Endothelial cell of umbilical vein (primary cell): ENCODE data around the gene UBAC1. TPM values are rescaled to one million over a fixed set of nuclear protein-coding genes. Genes with fewer than 3 reads are reported as not detected.

Experiments
- BruUV-seq: library from RNA; stranded (reverse); fragments of 400-500 nt; replicated peaks from 2 replicates; lab custom pipeline; 2021; lab: Mats Ljungman, UMichigan
- CTCF ChIA-PET: fragments of 300-600, 350-600 bp; sonication (Branson Sonifier 250); formaldehyde crosslinking; loops from one replicate; lab custom pipeline; 2021; ENCODE audit warnings: antibody characterized with exemption, inconsistent platforms; lab: Charles Lee
- POLR2A ChIA-PET: fragments of 300-600, 350-600 bp; sonication (Branson Sonifier 250); formaldehyde crosslinking; loops from one replicate; lab custom pipeline; 2021; ENCODE audit warnings: antibody characterized with exemption, inconsistent platforms; lab: Charles Lee
- DNase-seq: peaks from one replicate; pipeline ENCODE4 v3.0.0-alpha.2; 2011; ENCODE audit warnings: low read depth, low spot score
- FAIRE-seq: peaks from 2 replicates; lab custom pipeline; 2011; peaks lifted over from hg19 to GRCh38; lab: Jason Lieb, UNC
- H2AFZ ChIP-seq: 2 replicates; pipeline ENCODE4 v1.6.0; 2012; ENCODE audit warnings: low read depth, low read length, control low read depth, inconsistent platforms
- H3K27ac ChIP-seq: 2 replicates; pipeline ENCODE4 v1.5.1; 2011; ENCODE audit warnings: low read depth, mild to moderate bottlenecking, control low read depth, low read length, moderate library complexity; ENCODE audit not compliant: insufficient read depth
- H3K27me3 ChIP-seq, 2 experiments: 2 replicates each; pipeline versions ENCODE4 v1.6.0 to v1.6.1; 2011; ENCODE audit warnings: low read length in 2 of 2, mixed read lengths in 1 of 2; ENCODE audit not compliant: control insufficient read depth in 2 of 2, insufficient read depth in 2 of 2
- H3K36me3 ChIP-seq, 2 experiments: 2 replicates in 1 of 2; 3 replicates in 1 of 2; pipeline ENCODE4 v1.5.1; 2011; ENCODE audit warnings: low read length in 2 of 2, mild to moderate bottlenecking in 1 of 2, moderate library complexity in 1 of 2; ENCODE audit not compliant: control insufficient read depth in 2 of 2, insufficient read depth in 2 of 2; ENCODE audit errors: extremely low read depth in 1 of 2
- H3K4me1 ChIP-seq: 3 replicates; pipeline ENCODE4 v1.5.1; 2011; ENCODE audit warnings: mild to moderate bottlenecking, low read length; ENCODE audit not compliant: control insufficient read depth, insufficient read depth; ENCODE audit errors: extremely low read depth
- H3K4me2 ChIP-seq: 2 replicates; pipeline ENCODE4 v1.6.1; 2011; ENCODE audit warnings: low read length, control low read depth, mixed read lengths; ENCODE audit not compliant: insufficient read depth
- H3K4me3 ChIP-seq, 3 experiments: fragments of 200-600 bp in 1 of 3; sonication (generic), shearing (Covaris generic) in 1 of 3; replicated peaks in 1 of 3; 2 replicates each; pipeline ENCODE4 v1.5.1; 2011 to 2016; ENCODE audit warnings: control low read depth in 3 of 3, low read length in 3 of 3, mild to moderate bottlenecking in 2 of 3, inconsistent platforms in 1 of 3, low read depth in 1 of 3, moderate library complexity in 1 of 3; ENCODE audit not compliant: insufficient read depth in 1 of 3
- H3K79me2 ChIP-seq: 2 replicates; pipeline ENCODE4 v1.6.0; 2012; ENCODE audit warnings: low read length, inconsistent platforms; ENCODE audit not compliant: control insufficient read depth, insufficient read depth
- H3K9ac ChIP-seq: replicated peaks from 2 replicates; pipeline ENCODE3; 2011; ENCODE audit warnings: low read length, control low read depth; ENCODE audit not compliant: insufficient read depth; ENCODE audit errors: extremely low read depth
- H3K9me1 ChIP-seq: replicated peaks from 3 replicates; pipeline ENCODE4 v1.6.0; 2011; ENCODE audit warnings: mild to moderate bottlenecking, low read length; ENCODE audit not compliant: control insufficient read depth, insufficient read depth; ENCODE audit errors: extremely low read depth
- H3K9me3 ChIP-seq: replicated peaks from 2 replicates; pipeline ENCODE4 v1.5.1; 2012; ENCODE audit warnings: low read length, inconsistent platforms; ENCODE audit not compliant: control insufficient read depth, insufficient read depth
- H4K20me1 ChIP-seq: replicated peaks from 2 replicates; pipeline ENCODE3; 2011; ENCODE audit warnings: mild to moderate bottlenecking, low read length; ENCODE audit not compliant: control insufficient read depth, insufficient read depth; ENCODE audit errors: extremely low read depth
- EZH2 ChIP-seq: IDR thresholded peaks from 2 replicates; pipeline ENCODE4 v1.6.1; 2012; ENCODE audit warnings: borderline replicate concordance, low read depth, mild to moderate bottlenecking, moderate library complexity, low read length, inconsistent platforms; ENCODE audit not compliant: severe bottlenecking
- FOS ChIP-seq: IDR thresholded peaks from 2 replicates; pipeline ENCODE4 v1.6.1; 2011; ENCODE audit warnings: mild to moderate bottlenecking, low read length, moderate library complexity, borderline replicate concordance; ENCODE audit not compliant: insufficient read depth
- GATA2 ChIP-seq: IDR thresholded peaks from 2 replicates; pipeline ENCODE4 v1.7.0; 2011; ENCODE audit warnings: low read depth, mild to moderate bottlenecking, moderate library complexity, mixed read lengths, low read length; ENCODE audit not compliant: insufficient read length, insufficient read depth
- JUN ChIP-seq: IDR thresholded peaks from 2 replicates; pipeline ENCODE4 v1.6.1; 2011; ENCODE audit warnings: borderline replicate concordance, low read depth; ENCODE audit not compliant: insufficient read length, insufficient read depth
- MYC ChIP-seq: IDR thresholded peaks from one replicate; pipeline ENCODE4 v1.6.1; 2011; ENCODE audit warnings: mild to moderate bottlenecking, low read depth, low read length
- POLR2A ChIP-seq: IDR thresholded peaks from 2 replicates; pipeline ENCODE4 v1.6.1; 2012; ENCODE audit warnings: low read depth, mild to moderate bottlenecking, control low read depth, low read length
- POLR2AphosphoS5 ChIP-seq: IDR thresholded peaks from 2 replicates; pipeline ENCODE4 v1.6.1; 2012; ENCODE audit warnings: low read depth, mild to moderate bottlenecking, control low read depth, low read length, moderate library complexity; ENCODE audit not compliant: insufficient read depth
- dilution Hi-C: fragments of 300-500 bp; cut with MboI; formaldehyde crosslinking; loops from one replicate; pipeline ENCODE4 v1.15.0; 2019; ENCODE audit warnings: low sequenced_read_pairs; ENCODE audit not compliant: extremely low pct_ligation_motif_present
- intact Hi-C: fragments of 100-400 bp; cut with micrococcal nuclease; formaldehyde crosslinking; loops from one replicate; pipeline ENCODE4 v1.10.0; 2022
- polyA plus RNA-seq, 4 experiments: library from polyadenylated mRNA; depleted of rRNA in 3 of 4; stranded (reverse) in 3 of 4; unstranded in 1 of 4; fragments of >200 nt; gene quantifications; 2 replicates each; pipeline versions ENCODE4 v1.2.1 to v1.2.3, GENCODE V29; 2011 to 2012; ENCODE audit warnings: missing spikeins in 1 of 4
- total RNA-seq: library from RNA; stranded (reverse); gene quantifications from 2 replicates; pipeline ENCODE4 v1.2.3, GENCODE V29; 2021
- TF ChIP-seq, protein P1 (sequence below): IDR thresholded peaks from 2 replicates; pipeline ENCODE4 v1.6.1; 2011; ENCODE audit not compliant: insufficient read depth, insufficient read length
- TF ChIP-seq, protein P2 (sequence below), 2 donors: IDR thresholded peaks; 1 replicate in 1 of 2; 2 replicates in 1 of 2; pipeline ENCODE4 v1.5.1; 2011; ENCODE audit warnings: low read length in 2 of 2, mild to moderate bottlenecking in 2 of 2, moderate library complexity in 2 of 2, control low read depth in 1 of 2, inconsistent platforms in 1 of 2, low read depth in 1 of 2; ENCODE audit not compliant: insufficient read depth in 1 of 2; ENCODE audit errors: extremely low read depth in 1 of 2

Gene UBAC1
- total and polyA plus RNA-seq, 2 donors (not counting 3 experiments of a cell fraction or from before 2014, with no cell fraction given), result 39.5 to 56.7 TPM

DNA sequence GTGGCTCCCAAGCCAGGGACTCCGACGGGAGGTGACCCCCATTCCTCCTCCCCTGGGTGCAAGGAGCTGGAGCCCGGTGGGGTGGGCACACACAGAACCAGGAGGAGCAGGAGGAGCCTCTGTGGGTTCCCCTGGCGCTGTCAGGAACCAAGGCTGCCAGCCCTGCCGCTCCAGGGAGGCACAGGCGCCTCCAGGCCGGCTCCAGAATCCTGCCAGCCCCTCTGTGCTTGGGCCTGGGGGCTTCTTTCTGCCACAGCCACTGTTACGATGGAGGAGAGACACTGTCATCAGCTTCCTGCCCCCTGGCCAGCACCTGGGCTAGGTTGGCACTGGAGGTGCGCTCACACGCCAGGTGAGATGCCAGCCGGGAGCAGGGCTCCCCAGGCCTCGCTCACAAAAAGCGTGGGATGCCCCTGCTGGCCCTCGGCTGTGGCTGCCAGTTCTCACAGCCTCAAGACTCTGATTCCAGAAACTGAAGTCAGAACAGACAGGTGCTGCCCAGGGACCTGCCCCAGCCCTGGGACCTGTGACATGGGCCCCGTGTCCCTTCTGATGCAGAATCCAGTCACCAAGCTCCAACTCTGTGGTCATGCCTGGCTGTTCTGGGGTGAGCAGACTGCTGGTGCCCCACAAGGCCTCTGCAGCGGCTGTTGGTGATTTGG, 37.4 kb upstream of the UBAC1 start:
- intact Hi-C loops, result no loop called here
- no peak overlapping the region for H3K4me2 ChIP-seq
- POLR2A ChIA-PET, result no interaction called here

More for the DNA sequence above, 37.4 kb upstream of the UBAC1 start:
- no peaks in the 10 kb centered on the region for H3K9me1 ChIP-seq
- no peaks in the 10 kb centered on the region for H3K79me2 ChIP-seq
- BruUV-seq, result no TSS peak
- dilution Hi-C loops, result no loop called here
- H3K36me3 ChIP-seq, result no peaks in the 10 kb centered on the region
- no peaks in the 10 kb centered on the region for H3K4me1 ChIP-seq
- H3K4me3 ChIP-seq, result no peak overlapping the region
- no peaks in the 10 kb centered on the region for H3K9me3 ChIP-seq
- no peak overlapping the region for H3K9ac ChIP-seq
- no peaks in the 10 kb centered on the region for H3K27me3 ChIP-seq
- H2AFZ ChIP-seq, result no peak overlapping the region
- no peak overlapping the region for H3K27ac ChIP-seq
- TF ChIP-seq, protein P1, sequence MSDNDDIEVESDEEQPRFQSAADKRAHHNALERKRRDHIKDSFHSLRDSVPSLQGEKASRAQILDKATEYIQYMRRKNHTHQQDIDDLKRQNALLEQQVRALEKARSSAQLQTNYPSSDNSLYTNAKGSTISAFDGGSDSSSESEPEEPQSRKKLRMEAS, result no peak
- TF ChIP-seq MYC (no peak), POLR2AphosphoS5 (no peak), EZH2 (no peak), JUN (no peak), POLR2A (no peak), GATA2 (no peak), FOS (no peak)
- TF ChIP-seq, protein P2, sequence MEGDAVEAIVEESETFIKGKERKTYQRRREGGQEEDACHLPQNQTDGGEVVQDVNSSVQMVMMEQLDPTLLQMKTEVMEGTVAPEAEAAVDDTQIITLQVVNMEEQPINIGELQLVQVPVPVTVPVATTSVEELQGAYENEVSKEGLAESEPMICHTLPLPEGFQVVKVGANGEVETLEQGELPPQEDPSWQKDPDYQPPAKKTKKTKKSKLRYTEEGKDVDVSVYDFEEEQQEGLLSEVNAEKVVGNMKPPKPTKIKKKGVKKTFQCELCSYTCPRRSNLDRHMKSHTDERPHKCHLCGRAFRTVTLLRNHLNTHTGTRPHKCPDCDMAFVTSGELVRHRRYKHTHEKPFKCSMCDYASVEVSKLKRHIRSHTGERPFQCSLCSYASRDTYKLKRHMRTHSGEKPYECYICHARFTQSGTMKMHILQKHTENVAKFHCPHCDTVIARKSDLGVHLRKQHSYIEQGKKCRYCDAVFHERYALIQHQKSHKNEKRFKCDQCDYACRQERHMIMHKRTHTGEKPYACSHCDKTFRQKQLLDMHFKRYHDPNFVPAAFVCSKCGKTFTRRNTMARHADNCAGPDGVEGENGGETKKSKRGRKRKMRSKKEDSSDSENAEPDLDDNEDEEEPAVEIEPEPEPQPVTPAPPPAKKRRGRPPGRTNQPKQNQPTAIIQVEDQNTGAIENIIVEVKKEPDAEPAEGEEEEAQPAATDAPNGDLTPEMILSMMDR (IDR thresholded peaks at IDR 0.05; ENCODE audit: extremely low read depth in 1 of 2, insufficient read depth in 1 of 2, low read depth in 1 of 2, low read length in 2 of 2), result no peak
- DNase-seq (no peak), FAIRE-seq (no peak)
- CTCF ChIA-PET, result interaction anchor here (1.4 kb wide), 1 partner anchor 9 kb away, joined by 4 read pairs; no protein-coding TSS in a partner anchor
- no peaks in the 10 kb centered on the region for H4K20me1 ChIP-seq
